Sigmoid colon (tissue), 7 donors: ENCODE measurements around the gene CHP1. TPM values are rescaled to one million over a fixed set of nuclear protein-coding genes. Genes with fewer than 3 reads are reported as not detected.

Experiments
- DNase-seq: peaks from one replicate; pipeline ENCODE4 v3.0.0-alpha.2; 2019
- H3K27ac ChIP-seq, 4 donors: fragments of 200-600 bp; sonication (generic); one replicate each; pipeline ENCODE4 v1.5.1; 2016 to 2019; ENCODE audit warnings: mild to moderate bottlenecking in 1 of 4
- H3K27me3 ChIP-seq, 3 donors: fragments of 200-600 bp; sonication (generic); one replicate each; pipeline ENCODE4 v1.5.1; 2019; ENCODE audit warnings: mild to moderate bottlenecking in 1 of 3
- H3K36me3 ChIP-seq, 4 donors: fragments of 200-600 bp; sonication (generic); one replicate each; pipeline ENCODE4 v1.5.1; 2016 to 2019
- H3K4me1 ChIP-seq, 4 donors: fragments of 200-600 bp; sonication (generic); one replicate each; pipeline ENCODE4 v1.5.1; 2017 to 2019
- H3K4me3 ChIP-seq, 4 donors: fragments of 200-600 bp; sonication (generic); one replicate each; pipeline ENCODE4 v1.5.1; 2017 to 2019; ENCODE audit warnings: mild to moderate bottlenecking in 2 of 4, moderate library complexity in 1 of 4
- H3K9me3 ChIP-seq, 4 donors: fragments of 200-600 bp in 3 of 4; sonication (generic) in 3 of 4; one replicate each; pipeline versions ENCODE4 v1.5.1 to v1.6.1; 2013 to 2019
- EP300 ChIP-seq, 4 donors: sonication (generic); formaldehyde crosslinking; IDR thresholded peaks; one replicate each; pipeline ENCODE4 v1.6.1; 2017; ENCODE audit warnings: antibody characterized with exemption in 4 of 4
- POLR2A ChIP-seq, 2 donors: fragments of 450-650 bp; IDR thresholded peaks; one replicate each; pipeline ENCODE4 v1.6.1; 2016; ENCODE audit warnings: antibody characterized with exemption in 2 of 2, mild to moderate bottlenecking in 2 of 2, moderate library complexity in 2 of 2
- POLR2AphosphoS5 ChIP-seq, 4 donors: sonication (generic); formaldehyde crosslinking; IDR thresholded peaks; one replicate each; pipeline ENCODE4 v1.6.1; 2017; ENCODE audit warnings: antibody characterized with exemption in 4 of 4
- WGBS, 2 donors: extraction: QIAGEN DNeasy Blood & Tissue Kit; methylation state at CpG; one replicate each; pipeline ENCODE4 v1.1.7; 2013; 5-methylcytosine and 5-hydroxymethylcytosine counted together
- intact Hi-C: fragments of 100-400 bp; cut with DNase I; formaldehyde crosslinking; loops from one replicate; pipeline ENCODE4 v1.15.1; 2023
- polyA plus RNA-seq, 3 donors: library from polyadenylated mRNA; stranded (reverse); fragments of 200-250 nt; gene quantifications; one replicate each; pipeline ENCODE4 v1.2.3, GENCODE V29; 2013
- total RNA-seq, 4 donors: library from RNA; depleted of rRNA; stranded (reverse); fragments of >200 nt; gene quantifications; one replicate each; pipeline ENCODE4 v1.1.0, GENCODE V29; 2016
- TF ChIP-seq, protein P1 (sequence below), 4 experiments: fragments of 450-650 bp in 3 of 4; fragments of 200-600 bp in 1 of 4; IDR thresholded peaks; one replicate each; pipeline ENCODE4 v1.5.1; 2016 to 2019; ENCODE audit warnings: antibody characterized with exemption in 4 of 4, mild to moderate bottlenecking in 3 of 4, moderate library complexity in 2 of 4
- donor health status: healthy with polysubstance abuse.
- donor health status: Bipolar disorder and iron deficiency.
- donor health status: healthy.

Gene CHP1
- total and polyA plus RNA-seq, 7 donors = 101 to 270 (median 118) TPM

DNA sequence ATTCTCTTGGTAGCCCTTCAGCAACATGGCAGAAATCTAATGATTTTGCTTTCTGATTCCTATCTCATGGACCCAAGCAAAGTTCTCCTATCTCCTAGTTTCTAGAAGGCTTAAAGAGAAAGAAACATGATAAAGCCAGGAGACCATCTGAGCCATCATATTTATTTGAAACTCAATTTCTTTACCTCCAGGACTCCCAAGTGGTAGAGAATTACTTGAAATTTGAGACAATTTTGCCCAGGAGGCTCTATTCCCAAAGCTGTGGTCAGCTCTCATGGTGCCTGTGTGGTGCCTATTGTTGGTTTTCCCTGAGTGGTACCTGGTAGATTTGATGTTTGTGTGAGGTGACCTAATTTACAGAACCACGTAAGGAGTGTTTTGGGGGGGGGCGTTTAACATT lies 38.8 kb downstream of the CHP1 start:
- no peaks in the 10 kb centered on the region for H3K27me3 ChIP-seq
- H3K9me3 ChIP-seq = no peaks in the 10 kb centered on the region
- H3K27ac ChIP-seq = no peak overlapping the region
- H3K4me1 ChIP-seq = no peaks in the 10 kb centered on the region
- TF ChIP-seq POLR2A (IDR thresholded peaks at IDR 0.05) (no peak), POLR2AphosphoS5 (IDR thresholded peaks at IDR 0.05) (no peak), EP300 (IDR thresholded peaks at IDR 0.05) (no peak)
- TF ChIP-seq, protein P1, sequence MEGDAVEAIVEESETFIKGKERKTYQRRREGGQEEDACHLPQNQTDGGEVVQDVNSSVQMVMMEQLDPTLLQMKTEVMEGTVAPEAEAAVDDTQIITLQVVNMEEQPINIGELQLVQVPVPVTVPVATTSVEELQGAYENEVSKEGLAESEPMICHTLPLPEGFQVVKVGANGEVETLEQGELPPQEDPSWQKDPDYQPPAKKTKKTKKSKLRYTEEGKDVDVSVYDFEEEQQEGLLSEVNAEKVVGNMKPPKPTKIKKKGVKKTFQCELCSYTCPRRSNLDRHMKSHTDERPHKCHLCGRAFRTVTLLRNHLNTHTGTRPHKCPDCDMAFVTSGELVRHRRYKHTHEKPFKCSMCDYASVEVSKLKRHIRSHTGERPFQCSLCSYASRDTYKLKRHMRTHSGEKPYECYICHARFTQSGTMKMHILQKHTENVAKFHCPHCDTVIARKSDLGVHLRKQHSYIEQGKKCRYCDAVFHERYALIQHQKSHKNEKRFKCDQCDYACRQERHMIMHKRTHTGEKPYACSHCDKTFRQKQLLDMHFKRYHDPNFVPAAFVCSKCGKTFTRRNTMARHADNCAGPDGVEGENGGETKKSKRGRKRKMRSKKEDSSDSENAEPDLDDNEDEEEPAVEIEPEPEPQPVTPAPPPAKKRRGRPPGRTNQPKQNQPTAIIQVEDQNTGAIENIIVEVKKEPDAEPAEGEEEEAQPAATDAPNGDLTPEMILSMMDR (IDR thresholded peaks at IDR 0.05) = no peak
- intact Hi-C loops = no loop called here
- DNase-seq = no peak
- no peak overlapping the region for H3K4me3 ChIP-seq
- WGBS, 2 donors = 98 to 99% methylated on average over 2 of the region's 2 CpGs
- peaks cover 0 to 67% (median 7%) of the 10 kb centered on the region in 4 donors for H3K36me3 ChIP-seq

DNA sequence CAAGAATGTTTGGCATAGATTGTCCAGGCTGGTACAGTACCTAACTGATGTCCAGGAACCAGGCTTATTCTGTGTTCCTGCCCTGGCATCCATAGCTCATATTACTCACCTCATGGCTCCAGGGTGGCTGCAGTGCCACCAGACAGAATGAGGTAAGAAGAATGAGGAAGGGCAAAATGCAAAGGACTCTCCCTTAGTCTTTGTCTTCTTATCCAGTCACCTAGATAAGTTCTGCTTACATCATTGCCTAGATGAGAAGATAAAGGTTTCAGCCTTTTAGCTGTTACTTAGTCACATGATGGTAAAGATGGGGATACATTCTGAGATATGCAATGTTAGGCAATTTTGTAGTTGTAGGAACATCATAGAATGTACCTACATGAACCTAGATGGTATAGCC lies 45.8 kb downstream of the CHP1 start:
- intact Hi-C loops = no loop called here
- no peaks in the 10 kb centered on the region for H3K9me3 ChIP-seq
- no peak overlapping the region for H3K4me3 ChIP-seq
- no peaks in the 10 kb centered on the region for H3K27me3 ChIP-seq
- no peak overlapping the region for H3K27ac ChIP-seq
- no peak for TF ChIP-seq POLR2A (IDR thresholded peaks at IDR 0.05)
- no peak for TF ChIP-seq POLR2AphosphoS5 (IDR thresholded peaks at IDR 0.05)
- TF ChIP-seq, protein P1 (IDR thresholded peaks at IDR 0.05) = no peak
- no peak for TF ChIP-seq EP300 (IDR thresholded peaks at IDR 0.05)
- H3K36me3 ChIP-seq = peaks cover 0 to 60% (median 9%) of the 10 kb centered on the region in 4 donors
- no peaks in the 10 kb centered on the region for H3K4me1 ChIP-seq
- no peak for DNase-seq

DNA sequence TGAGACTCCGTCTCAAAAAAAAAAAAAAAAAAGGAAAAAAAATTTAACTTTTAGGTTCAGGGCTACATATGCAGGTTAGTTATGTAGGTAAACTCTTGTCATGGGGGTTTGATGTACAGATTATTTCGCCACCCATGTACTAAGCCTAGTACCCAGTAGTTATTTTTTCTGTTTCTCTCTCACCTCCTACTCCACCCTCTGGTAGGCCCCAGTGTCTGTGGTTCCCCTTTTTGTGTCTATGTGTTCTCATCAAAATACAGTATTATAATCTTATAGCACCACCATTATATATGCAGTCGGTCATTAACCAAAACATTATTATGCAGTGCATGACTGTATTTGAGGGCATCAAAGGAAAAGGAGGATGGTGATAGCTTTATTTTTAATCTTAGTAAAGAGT lies 47.3 kb downstream of the CHP1 start:
- DNase-seq = no peak
- 89% methylated on average over 3 of the region's 3 CpGs for WGBS, 2 donors
- intact Hi-C loops = no loop called here
- Histone ChIP-seq H3K27me3 (no peaks in the 10 kb centered on the region), H3K9me3 (no peaks in the 10 kb centered on the region), H3K27ac (no peak overlapping the region), H3K4me1 (peaks cover 0 to 4% (median 0%) of the 10 kb centered on the region in 4 donors), H3K4me3 (no peak overlapping the region), H3K36me3 (peaks cover 0 to 50% (median 9%) of the 10 kb centered on the region in 4 donors)
- TF ChIP-seq, protein P1 (IDR thresholded peaks at IDR 0.05) = no peak
- TF ChIP-seq POLR2A (IDR thresholded peaks at IDR 0.05) (no peak), EP300 (IDR thresholded peaks at IDR 0.05) (no peak), POLR2AphosphoS5 (IDR thresholded peaks at IDR 0.05) (no peak)

- Histone ChIP-seq H3K36me3 (peaks cover 0 to 44% (median 9%) of the 10 kb centered on the region in 4 donors), H3K27me3 (no peaks in the 10 kb centered on the region), H3K9me3 (no peaks in the 10 kb centered on the region), H3K4me1 (peaks cover 0 to 4% (median 0%) of the 10 kb centered on the region in 4 donors), H3K27ac (no peak overlapping the region), H3K4me3 (no peak overlapping the region)
- WGBS, 2 donors = 75 to 89% methylated on average over 1 of the region's 1 CpG
- DNase-seq = no peak
- TF ChIP-seq POLR2A (IDR thresholded peaks at IDR 0.05) (no peak), EP300 (IDR thresholded peaks at IDR 0.05) (no peak), POLR2AphosphoS5 (IDR thresholded peaks at IDR 0.05) (no peak)
- TF ChIP-seq, protein P1 (IDR thresholded peaks at IDR 0.05) = no peak
- intact Hi-C loops = loop anchor here (5.0 kb wide), 2 partner anchors 53 to 138 kb away; partner anchors contain the start of genes NUSAP1, OIP5 and RTF1
These were observed 48.6 kb downstream of the CHP1 start for GRCh38 chr15:41279535-41280283.
